Amygdala (tissue), 56 donors: ENCODE measurements around the gene ALKBH8.

Experiments
- DNase-seq, 56 donors: peaks; one replicate each; lab custom pipeline; 2025; lab: John Stamatoyannopoulos, UW

The ALKBH8 gene

GRCh38 chr11:107565219-107565937 lies at the start of gene ALKBH8:
Gene ALKBH8 (minus strand): TSS chr11:107565735. CDS start chr11:107560893, 4,842 bp downstream.
- DNase-seq = peak; percentile 13 to 88 (median 67)

GRCh38 chr11:107612445-107612844 lies 46.9 kb upstream of the ALKBH8 start:
- no peak for DNase-seq

GRCh38 chr11:107609400-107610218 lies 44.1 kb upstream of the ALKBH8 start:
- DNase-seq = no peak

GRCh38 chr11:107608809-107609208 lies 43.3 kb upstream of the ALKBH8 start:
- no peak for DNase-seq

GRCh38 chr11:107606141-107606540 lies 40.6 kb upstream of the ALKBH8 start:
- peak in 2 of 56 donors; percentile 12 to 48 for DNase-seq

- DNase-seq = no peak
Measured at GRCh38 chr11:107605061-107606006, 39.8 kb upstream of the ALKBH8 start.

- DNase-seq = no peak
Measured at GRCh38 chr11:107598225-107599139, 32.9 kb upstream of the ALKBH8 start.

- DNase-seq = no peak
Measured at GRCh38 chr11:107594736-107595135, 29.2 kb upstream of the ALKBH8 start.

GRCh38 chr11:107593951-107594350 lies 28.4 kb upstream of the ALKBH8 start:
- DNase-seq = no peak

- peak in 3 of 56 donors; percentile 5 to 28 (median 23) for DNase-seq
Measured at GRCh38 chr11:107592813-107593212, 27.3 kb upstream of the ALKBH8 start.

GRCh38 chr11:107592231-107592590 lies 26.7 kb upstream of the ALKBH8 start:
- DNase-seq = peak in 4 of 56 donors; percentile 19 to 54 (median 44)

- DNase-seq = peak in 16 of 56 donors; percentile 7 to 68 (median 24)
Measured at GRCh38 chr11:107591378-107592230, 26.1 kb upstream of the ALKBH8 start.

- peak in 41 of 56 donors; percentile 17 to 75 (median 47) for DNase-seq
Measured at GRCh38 chr11:107590460-107591377, 25.2 kb upstream of the ALKBH8 start, which contains the start of gene ELMOD1. Gene ELMOD1 (plus strand): TSS chr11:107591147. CDS start chr11:107618190, 27,043 bp downstream.

- no peak for DNase-seq
Measured at GRCh38 chr11:107587306-107587979, 21.9 kb upstream of the ALKBH8 start.

GRCh38 chr11:107583629-107584195 lies 18.2 kb upstream of the ALKBH8 start:
- DNase-seq = no peak

- no peak for DNase-seq
Measured at GRCh38 chr11:107581147-107581546, 15.6 kb upstream of the ALKBH8 start.
